ENCODE measurements around the gene ANKIB1. TPM values are rescaled to one million over a fixed set of nuclear protein-coding genes. Genes with fewer than 3 reads are reported as not detected.

Gene ANKIB1
- total and polyA plus RNA-seq, 4 donors = 3.9 to 14.8 (median 8.4) TPM

DNA sequence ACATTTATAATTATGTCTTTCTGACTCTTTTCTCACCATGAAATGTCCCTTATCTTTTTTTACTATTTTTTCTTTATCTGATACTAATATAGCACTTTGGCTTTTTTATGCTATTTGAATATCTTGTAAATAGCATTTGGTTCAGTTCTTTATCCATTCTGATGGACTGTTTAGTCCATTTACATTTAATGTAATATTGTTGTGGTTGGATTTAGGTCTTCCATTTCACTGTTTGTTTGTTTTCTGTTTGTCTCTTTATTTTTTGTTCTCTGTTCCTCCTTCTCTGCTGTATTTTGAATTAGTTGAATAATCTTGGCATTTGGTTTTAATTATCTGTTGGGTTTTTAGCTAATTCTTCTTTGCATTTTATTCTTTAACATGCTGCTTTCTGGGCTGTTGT is 89.8 kb downstream of the ANKIB1 start:
- Histone ChIP-seq H3K4me3 (ENCODE audit: low read depth in 1 of 3, low read length in 3 of 3) (no peak overlapping the region), H3K27me3 (ENCODE audit: control insufficient read depth in 4 of 4, insufficient read depth in 4 of 4, low read length in 3 of 4) (no peaks in the 10 kb centered on the region), H3K36me3 (ENCODE audit: control insufficient read depth in 4 of 4, insufficient read depth in 3 of 4, low read depth in 1 of 4, low read length in 3 of 4) (no peaks in the 10 kb centered on the region), H3K9ac (ENCODE audit: low read depth in 1 of 2, low read length in 2 of 2) (no peak overlapping the region), H3K4me1 (ENCODE audit: control insufficient read depth in 4 of 4, insufficient read depth in 4 of 4, low read length in 3 of 4) (peaks cover 0 to 2% (median 0%) of the 10 kb centered on the region in 4 donors), H3K9me3 (ENCODE audit: control insufficient read depth in 4 of 4, low read length in 3 of 4) (no peaks in the 10 kb centered on the region), H3K27ac (ENCODE audit: low read depth in 1 of 2, low read length in 2 of 2) (no peak overlapping the region)
- no peak for DNase-seq (ENCODE audit: low spot score)
- TF ChIP-seq, protein P1, sequence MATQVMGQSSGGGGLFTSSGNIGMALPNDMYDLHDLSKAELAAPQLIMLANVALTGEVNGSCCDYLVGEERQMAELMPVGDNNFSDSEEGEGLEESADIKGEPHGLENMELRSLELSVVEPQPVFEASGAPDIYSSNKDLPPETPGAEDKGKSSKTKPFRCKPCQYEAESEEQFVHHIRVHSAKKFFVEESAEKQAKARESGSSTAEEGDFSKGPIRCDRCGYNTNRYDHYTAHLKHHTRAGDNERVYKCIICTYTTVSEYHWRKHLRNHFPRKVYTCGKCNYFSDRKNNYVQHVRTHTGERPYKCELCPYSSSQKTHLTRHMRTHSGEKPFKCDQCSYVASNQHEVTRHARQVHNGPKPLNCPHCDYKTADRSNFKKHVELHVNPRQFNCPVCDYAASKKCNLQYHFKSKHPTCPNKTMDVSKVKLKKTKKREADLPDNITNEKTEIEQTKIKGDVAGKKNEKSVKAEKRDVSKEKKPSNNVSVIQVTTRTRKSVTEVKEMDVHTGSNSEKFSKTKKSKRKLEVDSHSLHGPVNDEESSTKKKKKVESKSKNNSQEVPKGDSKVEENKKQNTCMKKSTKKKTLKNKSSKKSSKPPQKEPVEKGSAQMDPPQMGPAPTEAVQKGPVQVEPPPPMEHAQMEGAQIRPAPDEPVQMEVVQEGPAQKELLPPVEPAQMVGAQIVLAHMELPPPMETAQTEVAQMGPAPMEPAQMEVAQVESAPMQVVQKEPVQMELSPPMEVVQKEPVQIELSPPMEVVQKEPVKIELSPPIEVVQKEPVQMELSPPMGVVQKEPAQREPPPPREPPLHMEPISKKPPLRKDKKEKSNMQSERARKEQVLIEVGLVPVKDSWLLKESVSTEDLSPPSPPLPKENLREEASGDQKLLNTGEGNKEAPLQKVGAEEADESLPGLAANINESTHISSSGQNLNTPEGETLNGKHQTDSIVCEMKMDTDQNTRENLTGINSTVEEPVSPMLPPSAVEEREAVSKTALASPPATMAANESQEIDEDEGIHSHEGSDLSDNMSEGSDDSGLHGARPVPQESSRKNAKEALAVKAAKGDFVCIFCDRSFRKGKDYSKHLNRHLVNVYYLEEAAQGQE (IDR thresholded peaks at IDR 0.05) = no peak
- no peak for TF ChIP-seq JUND (IDR thresholded peaks at IDR 0.05)
- TF ChIP-seq SP1 (IDR thresholded peaks at IDR 0.05) = no peak
- no peak for TF ChIP-seq HNF4G (IDR thresholded peaks at IDR 0.05)
- TF ChIP-seq FOXA2 (IDR thresholded peaks at IDR 0.05) = no peak
- TF ChIP-seq HNF4A (conservative IDR thresholded peaks at IDR 0.05) = no peak
- TF ChIP-seq TAF1 (conservative IDR thresholded peaks at IDR 0.05) = no peak
- TF ChIP-seq, protein P2, sequence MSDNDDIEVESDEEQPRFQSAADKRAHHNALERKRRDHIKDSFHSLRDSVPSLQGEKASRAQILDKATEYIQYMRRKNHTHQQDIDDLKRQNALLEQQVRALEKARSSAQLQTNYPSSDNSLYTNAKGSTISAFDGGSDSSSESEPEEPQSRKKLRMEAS (IDR thresholded peaks at IDR 0.05) = no peak
- TF ChIP-seq YY1 (IDR thresholded peaks at IDR 0.05) = no peak
- no peak for TF ChIP-seq GABPA (IDR thresholded peaks at IDR 0.05 in 1 of 2, conservative IDR thresholded peaks at IDR 0.05 in 1 of 2)
- no peak for TF ChIP-seq RXRA (IDR thresholded peaks at IDR 0.05)
- TF ChIP-seq FOXA1 (IDR thresholded peaks at IDR 0.05) = no peak
- TF ChIP-seq, protein P3, sequence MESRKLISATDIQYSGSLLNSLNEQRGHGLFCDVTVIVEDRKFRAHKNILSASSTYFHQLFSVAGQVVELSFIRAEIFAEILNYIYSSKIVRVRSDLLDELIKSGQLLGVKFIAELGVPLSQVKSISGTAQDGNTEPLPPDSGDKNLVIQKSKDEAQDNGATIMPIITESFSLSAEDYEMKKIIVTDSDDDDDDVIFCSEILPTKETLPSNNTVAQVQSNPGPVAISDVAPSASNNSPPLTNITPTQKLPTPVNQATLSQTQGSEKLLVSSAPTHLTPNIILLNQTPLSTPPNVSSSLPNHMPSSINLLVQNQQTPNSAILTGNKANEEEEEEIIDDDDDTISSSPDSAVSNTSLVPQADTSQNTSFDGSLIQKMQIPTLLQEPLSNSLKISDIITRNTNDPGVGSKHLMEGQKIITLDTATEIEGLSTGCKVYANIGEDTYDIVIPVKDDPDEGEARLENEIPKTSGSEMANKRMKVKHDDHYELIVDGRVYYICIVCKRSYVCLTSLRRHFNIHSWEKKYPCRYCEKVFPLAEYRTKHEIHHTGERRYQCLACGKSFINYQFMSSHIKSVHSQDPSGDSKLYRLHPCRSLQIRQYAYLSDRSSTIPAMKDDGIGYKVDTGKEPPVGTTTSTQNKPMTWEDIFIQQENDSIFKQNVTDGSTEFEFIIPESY (IDR thresholded peaks at IDR 0.05) = no peak
- TF ChIP-seq NR2F2 (IDR thresholded peaks at IDR 0.05) = no peak
- TF ChIP-seq, protein P4, sequence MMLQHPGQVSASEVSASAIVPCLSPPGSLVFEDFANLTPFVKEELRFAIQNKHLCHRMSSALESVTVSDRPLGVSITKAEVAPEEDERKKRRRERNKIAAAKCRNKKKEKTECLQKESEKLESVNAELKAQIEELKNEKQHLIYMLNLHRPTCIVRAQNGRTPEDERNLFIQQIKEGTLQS (IDR thresholded peaks at IDR 0.05) = no peak
- no peak for TF ChIP-seq RAD21 (IDR thresholded peaks at IDR 0.05)
- no peak for TF ChIP-seq EGR1 (IDR thresholded peaks at IDR 0.05; ENCODE audit: low read depth in 2 of 2)
- TF ChIP-seq, protein P5, sequence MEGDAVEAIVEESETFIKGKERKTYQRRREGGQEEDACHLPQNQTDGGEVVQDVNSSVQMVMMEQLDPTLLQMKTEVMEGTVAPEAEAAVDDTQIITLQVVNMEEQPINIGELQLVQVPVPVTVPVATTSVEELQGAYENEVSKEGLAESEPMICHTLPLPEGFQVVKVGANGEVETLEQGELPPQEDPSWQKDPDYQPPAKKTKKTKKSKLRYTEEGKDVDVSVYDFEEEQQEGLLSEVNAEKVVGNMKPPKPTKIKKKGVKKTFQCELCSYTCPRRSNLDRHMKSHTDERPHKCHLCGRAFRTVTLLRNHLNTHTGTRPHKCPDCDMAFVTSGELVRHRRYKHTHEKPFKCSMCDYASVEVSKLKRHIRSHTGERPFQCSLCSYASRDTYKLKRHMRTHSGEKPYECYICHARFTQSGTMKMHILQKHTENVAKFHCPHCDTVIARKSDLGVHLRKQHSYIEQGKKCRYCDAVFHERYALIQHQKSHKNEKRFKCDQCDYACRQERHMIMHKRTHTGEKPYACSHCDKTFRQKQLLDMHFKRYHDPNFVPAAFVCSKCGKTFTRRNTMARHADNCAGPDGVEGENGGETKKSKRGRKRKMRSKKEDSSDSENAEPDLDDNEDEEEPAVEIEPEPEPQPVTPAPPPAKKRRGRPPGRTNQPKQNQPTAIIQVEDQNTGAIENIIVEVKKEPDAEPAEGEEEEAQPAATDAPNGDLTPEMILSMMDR (IDR thresholded peaks at IDR 0.05; ENCODE audit: low read depth, low read length, missing input control) = no peak
